ENCODE results near the gene PDE4B. TPM values are rescaled to one million over a fixed set of nuclear protein-coding genes. Genes with fewer than 3 reads are reported as not detected.

PDE4B gene
- total RNA-seq, 4 donors from 2014 or later: 3.7 to 16.6 (median 5.1) TPM

GRCh38 chr1:66243548-66244130 lies 450.9 kb downstream of the PDE4B start:
- TF ChIP-seq, protein P1, sequence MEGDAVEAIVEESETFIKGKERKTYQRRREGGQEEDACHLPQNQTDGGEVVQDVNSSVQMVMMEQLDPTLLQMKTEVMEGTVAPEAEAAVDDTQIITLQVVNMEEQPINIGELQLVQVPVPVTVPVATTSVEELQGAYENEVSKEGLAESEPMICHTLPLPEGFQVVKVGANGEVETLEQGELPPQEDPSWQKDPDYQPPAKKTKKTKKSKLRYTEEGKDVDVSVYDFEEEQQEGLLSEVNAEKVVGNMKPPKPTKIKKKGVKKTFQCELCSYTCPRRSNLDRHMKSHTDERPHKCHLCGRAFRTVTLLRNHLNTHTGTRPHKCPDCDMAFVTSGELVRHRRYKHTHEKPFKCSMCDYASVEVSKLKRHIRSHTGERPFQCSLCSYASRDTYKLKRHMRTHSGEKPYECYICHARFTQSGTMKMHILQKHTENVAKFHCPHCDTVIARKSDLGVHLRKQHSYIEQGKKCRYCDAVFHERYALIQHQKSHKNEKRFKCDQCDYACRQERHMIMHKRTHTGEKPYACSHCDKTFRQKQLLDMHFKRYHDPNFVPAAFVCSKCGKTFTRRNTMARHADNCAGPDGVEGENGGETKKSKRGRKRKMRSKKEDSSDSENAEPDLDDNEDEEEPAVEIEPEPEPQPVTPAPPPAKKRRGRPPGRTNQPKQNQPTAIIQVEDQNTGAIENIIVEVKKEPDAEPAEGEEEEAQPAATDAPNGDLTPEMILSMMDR (IDR thresholded peaks at IDR 0.05): no peak
- TF ChIP-seq EP300 (IDR thresholded peaks at IDR 0.05) (no peak), POLR2A (IDR thresholded peaks at IDR 0.05; ENCODE audit: low read depth) (no peak), POLR2AphosphoS5 (IDR thresholded peaks at IDR 0.05) (no peak)
- no peaks in the 10 kb centered on the region for H3K9me3 ChIP-seq
- intact Hi-C loops (cut with DNase I): no loop called here
- no peaks in the 10 kb centered on the region for H3K36me3 ChIP-seq
- WGBS: 75% methylated on average over 2 of the region's 2 CpGs
- H3K27ac ChIP-seq (replicated peaks in 1 of 4): no peak overlapping the region
- DNase-seq (ENCODE audit: extremely low spot score): no peak
- H3K4me1 ChIP-seq: peaks cover 0 to 18% (median 2%) of the 10 kb centered on the region in 4 donors
- H3K4me3 ChIP-seq: no peak overlapping the region
- no peaks in the 10 kb centered on the region for H3K27me3 ChIP-seq

- Histone ChIP-seq H3K27ac (replicated peaks in 1 of 4) (no peak overlapping the region), H3K9me3 (no peaks in the 10 kb centered on the region), H3K27me3 (no peaks in the 10 kb centered on the region), H3K4me1 (peaks cover 0 to 18% (median 2%) of the 10 kb centered on the region in 4 donors), H3K4me3 (no peak overlapping the region), H3K36me3 (no peaks in the 10 kb centered on the region)
- TF ChIP-seq POLR2AphosphoS5 (IDR thresholded peaks at IDR 0.05) (no peak), POLR2A (IDR thresholded peaks at IDR 0.05; ENCODE audit: low read depth) (no peak), EP300 (IDR thresholded peaks at IDR 0.05) (no peak)
- intact Hi-C loops (cut with DNase I): no loop called here
- DNase-seq (ENCODE audit: extremely low spot score): no peak
- 64% methylated on average over 3 of the region's 3 CpGs for whole genome bisulfite sequencing
These were observed 451.7 kb downstream of the PDE4B start for GRCh38 chr1:66244429-66244828.

DNA sequence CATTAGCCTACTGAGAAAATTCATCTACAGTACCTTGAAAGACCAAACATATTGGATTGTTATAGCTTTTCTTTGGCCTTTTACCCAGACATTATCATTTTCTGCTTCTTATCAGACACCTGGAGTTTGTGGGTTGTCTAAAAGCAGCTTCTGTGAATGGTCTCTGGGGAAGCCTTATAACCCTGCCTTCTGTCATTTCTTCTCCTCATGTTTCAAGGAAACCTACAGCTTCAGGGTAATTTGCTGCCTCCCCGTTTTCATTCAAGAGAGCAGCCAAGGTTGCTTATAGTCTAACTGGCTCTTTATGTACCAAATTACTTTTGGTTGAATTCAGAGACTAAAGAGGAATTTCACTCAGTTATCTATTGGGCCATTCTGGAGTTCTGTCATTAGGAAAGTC lies 453.0 kb downstream of the PDE4B start:
- 78% methylated on average over 1 of the region's 1 CpG for WGBS
- intact Hi-C loops (cut with DNase I): no loop called here
- Histone ChIP-seq H3K36me3 (no peaks in the 10 kb centered on the region), H3K27ac (replicated peaks in 1 of 4) (no peak overlapping the region), H3K9me3 (no peaks in the 10 kb centered on the region), H3K4me1 (peaks cover 0 to 18% (median 2%) of the 10 kb centered on the region in 4 donors), H3K27me3 (no peaks in the 10 kb centered on the region), H3K4me3 (no peak overlapping the region)
- no peak for TF ChIP-seq POLR2A (IDR thresholded peaks at IDR 0.05; ENCODE audit: low read depth)
- TF ChIP-seq, protein P1 (IDR thresholded peaks at IDR 0.05): no peak
- TF ChIP-seq POLR2AphosphoS5 (IDR thresholded peaks at IDR 0.05): no peak
- TF ChIP-seq EP300 (IDR thresholded peaks at IDR 0.05): no peak
- no peak for DNase-seq (ENCODE audit: extremely low spot score)

DNA sequence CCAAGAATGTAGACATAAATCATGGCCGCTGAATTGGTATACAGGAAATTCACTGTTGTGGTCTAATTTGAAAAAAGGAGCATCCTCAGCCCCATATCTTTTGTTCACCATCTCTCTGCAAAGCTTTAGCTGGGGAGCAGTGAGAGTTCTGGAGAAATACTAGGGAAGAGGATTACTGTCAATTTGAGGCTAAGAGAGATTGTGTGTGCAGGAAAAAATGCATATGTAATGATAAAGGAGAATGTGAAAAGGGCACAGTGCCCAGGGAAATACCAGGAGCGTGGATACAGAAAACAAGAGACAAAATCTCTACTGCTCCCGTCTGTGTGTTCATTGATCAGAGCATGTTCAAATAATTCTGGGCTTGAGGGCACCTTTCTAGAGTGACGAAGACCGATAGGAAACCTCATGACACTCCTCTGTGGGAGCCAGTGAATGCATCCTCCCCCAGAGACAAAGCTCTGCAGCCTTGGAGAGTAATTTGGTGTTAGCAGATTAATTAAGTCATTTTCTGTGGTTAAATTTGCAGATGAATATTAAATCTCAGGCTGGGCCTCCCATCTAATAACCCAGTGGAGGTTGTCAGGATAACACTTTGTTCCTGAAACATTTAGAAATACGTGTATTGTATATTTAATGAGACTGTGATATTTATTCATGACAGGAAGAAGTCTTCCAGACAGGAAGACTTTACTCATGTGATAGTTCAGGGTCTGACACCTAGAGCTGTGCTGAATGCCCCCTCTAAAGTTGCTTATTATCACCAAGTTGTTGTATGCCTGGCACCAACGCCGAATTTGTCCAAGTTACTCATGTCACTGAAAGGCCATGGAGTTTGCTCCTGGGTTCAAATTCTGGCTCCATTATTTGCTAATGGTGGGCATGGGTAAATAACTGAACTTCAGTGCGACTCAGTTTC lies 453.9 kb downstream of the PDE4B start:
- no peaks in the 10 kb centered on the region for H3K27me3 ChIP-seq
- TF ChIP-seq POLR2AphosphoS5 (IDR thresholded peaks at IDR 0.05) (no peak), EP300 (IDR thresholded peaks at IDR 0.05) (no peak), POLR2A (IDR thresholded peaks at IDR 0.05; ENCODE audit: low read depth) (no peak)
- TF ChIP-seq, protein P1 (IDR thresholded peaks at IDR 0.05): no peak
- no peak overlapping the region for H3K27ac ChIP-seq (replicated peaks in 1 of 4)
- no peaks in the 10 kb centered on the region for H3K9me3 ChIP-seq
- intact Hi-C loops (cut with DNase I): no loop called here
- peaks cover 0 to 18% (median 2%) of the 10 kb centered on the region in 4 donors for H3K4me1 ChIP-seq
- 72% methylated on average over 9 of the region's 9 CpGs for WGBS
- no peak for DNase-seq (ENCODE audit: extremely low spot score)
- no peak overlapping the region for H3K4me3 ChIP-seq
- H3K36me3 ChIP-seq: no peaks in the 10 kb centered on the region

Measured in esophagus muscularis mucosa (tissue), 4 donors.